A549 (cell line): ENCODE results near the gene WBP2.

Experiments used
- CBX8 ChIP-seq: fragments of 200-600 bp; sonication (generic); IDR thresholded peaks from 2 replicates; pipeline ENCODE4 v1.6.1; 2016
- CHD4 ChIP-seq: fragments of 200-600 bp; sonication (generic); IDR thresholded peaks from 2 replicates; pipeline ENCODE4 v1.6.1; 2016; ENCODE audit warnings: antibody characterized with exemption, mild to moderate bottlenecking, borderline replicate concordance
- CTCF ChIP-seq: fragments of >200 bp; sonication (Bioruptor Twin); formaldehyde crosslinking; IDR thresholded peaks from 3 replicates; pipeline ENCODE4 v1.5.1; 2016
- ESRRA ChIP-seq: fragments of 150-350 bp; IDR thresholded peaks from 2 replicates; pipeline ENCODE4 v1.6.1; 2014; ENCODE audit warnings: mild to moderate bottlenecking, low read length, borderline replicate concordance
- JUN ChIP-seq, 2 experiments: fragments of >200 bp; sonication (Bioruptor Twin); formaldehyde crosslinking; IDR thresholded peaks; 2 replicates in 1 of 2; 3 replicates in 1 of 2; pipeline ENCODE4 v1.6.1; 2016 to 2017
- MAFK ChIP-seq: fragments of 450-650 bp; IDR thresholded peaks from 2 replicates; pipeline ENCODE4 v1.6.1; 2014; ENCODE audit not compliant: partially characterized antibody
- POLR2A ChIP-seq: IDR thresholded peaks from 2 replicates; pipeline ENCODE4 v1.6.1; 2012; ENCODE audit warnings: mild to moderate bottlenecking, low read length
- RAD21 ChIP-seq, 2 experiments: fragments of >200 bp in 1 of 2; sonication (Bioruptor Twin) in 1 of 2; formaldehyde crosslinking in 1 of 2; IDR thresholded peaks in 1 of 2; conservative IDR thresholded peaks in 1 of 2; 2 replicates in 1 of 2; 3 replicates in 1 of 2; pipeline ENCODE4 v1.6.1; 2012 to 2018; ENCODE audit warnings: inconsistent platforms in 1 of 2
- REST ChIP-seq: fragments of 200-600 bp; sonication (generic); IDR thresholded peaks from 2 replicates; pipeline ENCODE4 v1.6.1; 2016; ENCODE audit warnings: antibody characterized with exemption, mild to moderate bottlenecking, moderate library complexity
- RFX5 ChIP-seq: fragments of 450-650 bp; IDR thresholded peaks from 2 replicates; pipeline ENCODE4 v1.7.1; 2014; ENCODE audit warnings: antibody characterized with exemption, mild to moderate bottlenecking, moderate library complexity
- RNF2 ChIP-seq: fragments of 200-600 bp; sonication (generic); IDR thresholded peaks from 2 replicates; pipeline ENCODE4 v1.6.1; 2016; ENCODE audit warnings: low read depth, mild to moderate bottlenecking, antibody characterized with exemption, moderate library complexity, borderline replicate concordance
- TP53 ChIP-seq: fragments of 250-450 bp; sonication (Bioruptor Pico); IDR thresholded peaks from 2 replicates; pipeline ENCODE4 v1.5.0; 2021; ENCODE audit warnings: mild to moderate bottlenecking, moderate library complexity
- ZFP36 ChIP-seq: fragments of 450-650 bp; IDR thresholded peaks from 2 replicates; pipeline ENCODE4 v1.6.1; 2014; ENCODE audit warnings: borderline replicate concordance; ENCODE audit not compliant: partially characterized antibody

- TF ChIP-seq CBX8 (no peak), CTCF (no peak), ZFP36 (no peak), ESRRA (no peak), JUN (IDR thresholded peaks at IDR 0.05) (no peak), RAD21 (conservative IDR thresholded peaks at IDR 0.05 in 1 of 2, IDR thresholded peaks at IDR 0.05 in 1 of 2) (no peak), RNF2 (no peak), POLR2A (no peak), TP53 (no peak), CHD4 (no peak), RFX5 (no peak), REST (no peak), MAFK (no peak)
Measured at GRCh38 chr17:75799402-75799801, 55.7 kb downstream of the WBP2 start.
